GM23248 (cell line): ENCODE results near the gene SEMA6A. TPM values are rescaled to one million over a fixed set of nuclear protein-coding genes. Genes with fewer than 3 reads are reported as not detected.

Experiments
- DNase-seq: peaks from one replicate; pipeline ENCODE4 v3.0.0-alpha.2; 2015
- H2AFZ ChIP-seq: fragments of 200-600 bp; sonication (generic); 2 replicates; pipeline ENCODE4 v1.6.1; 2016; ENCODE audit warnings: antibody characterized with exemption
- H3F3A ChIP-seq: fragments of 200-600 bp; sonication (generic); 2 replicates; pipeline ENCODE4 v1.6.1; 2016; ENCODE audit warnings: mild to moderate bottlenecking, antibody characterized with exemption, mixed run types; ENCODE audit not compliant: insufficient read depth
- H3K27ac ChIP-seq: fragments of 200-600 bp; sonication (generic); 2 replicates; pipeline ENCODE4 v1.5.1; 2016; ENCODE audit warnings: mild to moderate bottlenecking
- H3K27me3 ChIP-seq: fragments of 200-600 bp; sonication (generic); replicated peaks from 2 replicates; pipeline ENCODE4 v1.6.1; 2016; ENCODE audit warnings: mild to moderate bottlenecking; ENCODE audit not compliant: insufficient read depth
- H3K36me3 ChIP-seq: fragments of 200-600 bp; sonication (generic); 2 replicates; pipeline ENCODE4 v1.6.1; 2016; ENCODE audit warnings: low read depth, mild to moderate bottlenecking
- H3K4me1 ChIP-seq: fragments of 200-600 bp; sonication (generic); 2 replicates; pipeline ENCODE4 v1.6.1; 2016; ENCODE audit warnings: mild to moderate bottlenecking; ENCODE audit not compliant: insufficient read depth
- H3K4me2 ChIP-seq: fragments of 200-600 bp; sonication (generic); one replicate; pipeline ENCODE4 v1.6.1; 2016; ENCODE audit warnings: mild to moderate bottlenecking; ENCODE audit not compliant: unreplicated experiment
- H3K4me3 ChIP-seq: fragments of 200-600 bp; sonication (generic); 2 replicates; pipeline ENCODE4 v1.5.1; 2016; ENCODE audit warnings: mild to moderate bottlenecking
- H3K79me2 ChIP-seq: fragments of 200-600 bp; sonication (generic); 2 replicates; pipeline ENCODE4 v1.6.1; 2016; ENCODE audit warnings: mild to moderate bottlenecking; ENCODE audit not compliant: insufficient read depth
- H3K9ac ChIP-seq: fragments of 200-600 bp; sonication (generic); 2 replicates; pipeline ENCODE4 v1.6.1; 2016; ENCODE audit warnings: mild to moderate bottlenecking
- H3K9me2 ChIP-seq: fragments of 200-600 bp; sonication (generic); 2 replicates; pipeline ENCODE4 v1.6.1; 2016; ENCODE audit warnings: mixed run types, mild to moderate bottlenecking, moderate library complexity; ENCODE audit not compliant: insufficient read depth
- H3K9me3 ChIP-seq: fragments of 200-600 bp; sonication (generic); one replicate; pipeline ENCODE4 v1.6.1; 2017; ENCODE audit warnings: low read depth
- H4K20me1 ChIP-seq: fragments of 200-600 bp; sonication (generic); 2 replicates; pipeline ENCODE4 v1.6.0; 2016; ENCODE audit not compliant: insufficient read depth
- EZH2 ChIP-seq: fragments of 200-600 bp; sonication (generic); IDR thresholded peaks from 2 replicates; pipeline ENCODE4 v1.6.1; 2018; ENCODE audit warnings: antibody characterized with exemption, mild to moderate bottlenecking; ENCODE audit not compliant: insufficient read depth, poor library complexity, severe bottlenecking
- EZH2phosphoT487 ChIP-seq: fragments of 200-600 bp; sonication (generic); IDR thresholded peaks from 2 replicates; pipeline ENCODE4 v1.6.1; 2018; ENCODE audit warnings: antibody characterized with exemption, moderate library complexity, mild to moderate bottlenecking, low read depth; ENCODE audit not compliant: insufficient read depth
- WGBS, 2 experiments: methylation state at CpG; one replicate each; pipeline ENCODE4 v1.1.6; 2015 to 2017; ENCODE audit warnings: low lambda C conversion rate in 2 of 2, low coverage in 1 of 2; ENCODE audit errors: missing lambda C conversion rate in 2 of 2; 5-methylcytosine and 5-hydroxymethylcytosine counted together
- in situ Hi-C: fragments of 300-500 bp; cut with MboI; formaldehyde crosslinking; loops from 2 replicates; pipeline ENCODE4 v1.15.0; 2020
- polyA plus RNA-seq: library from polyadenylated mRNA; unstranded; fragments of >200 nt; fragmentation: Nextera tagmentation; extraction: Ambion mirVana; gene quantifications from 2 replicates; pipeline ENCODE4 v1.2.1, GENCODE V29; 2016
- total RNA-seq: library from RNA; depleted of rRNA; stranded (reverse); fragments of >200 nt; shearing (Covaris generic); gene quantifications from 2 replicates; pipeline ENCODE4 v1.2.3, GENCODE V29; 2014

SEMA6A gene
- total and polyA plus RNA-seq, 2 experiments from 2014 or later, result under 0.01 to 0.79 TPM

- Histone ChIP-seq H3K4me1 (no peaks in the 10 kb centered on the region), H3K9me3 (no peaks in the 10 kb centered on the region), H3K27ac (no peak overlapping the region), H3K4me2 (no peak overlapping the region), H3F3A (no peaks in the 10 kb centered on the region), H3K79me2 (no peaks in the 10 kb centered on the region), H4K20me1 (no peaks in the 10 kb centered on the region), H3K36me3 (no peaks in the 10 kb centered on the region), H2AFZ (no peak overlapping the region), H3K27me3 (no peaks in the 10 kb centered on the region), H3K9me2 (no peaks in the 10 kb centered on the region), H3K4me3 (no peak overlapping the region), H3K9ac (no peak overlapping the region)
- TF ChIP-seq EZH2 (no peak), EZH2phosphoT487 (no peak)
- 86 to 91% methylated on average over 6 of the region's 6 CpGs for WGBS, 2 experiments
- in situ Hi-C loops, result no loop called here
- no peak for DNase-seq
Measured at GRCh38 chr5:116437351-116437705, 137.3 kb downstream of the SEMA6A start.

- 86 to 91% methylated on average over 5 of the region's 5 CpGs for WGBS, 2 experiments
- no peak overlapping the region for H3K27ac ChIP-seq
- DNase-seq, result no peak
- in situ Hi-C loops, result no loop called here
- no peaks in the 10 kb centered on the region for H3K79me2 ChIP-seq
- H3K36me3 ChIP-seq, result no peaks in the 10 kb centered on the region
- H3F3A ChIP-seq, result no peaks in the 10 kb centered on the region
- no peaks in the 10 kb centered on the region for H3K9me3 ChIP-seq
- no peaks in the 10 kb centered on the region for H3K27me3 ChIP-seq
- no peak for TF ChIP-seq EZH2phosphoT487
- no peak for TF ChIP-seq EZH2
- H2AFZ ChIP-seq, result no peak overlapping the region
- H3K9ac ChIP-seq, result no peak overlapping the region
- no peaks in the 10 kb centered on the region for H3K4me1 ChIP-seq
- no peaks in the 10 kb centered on the region for H4K20me1 ChIP-seq
- H3K4me2 ChIP-seq, result no peak overlapping the region
- no peaks in the 10 kb centered on the region for H3K9me2 ChIP-seq
- H3K4me3 ChIP-seq, result no peak overlapping the region
Measured at GRCh38 chr5:116436674-116437350, 137.8 kb downstream of the SEMA6A start.

- Histone ChIP-seq H3K4me3 (no peak overlapping the region), H3K27me3 (no peaks in the 10 kb centered on the region), H3K36me3 (no peaks in the 10 kb centered on the region), H3K27ac (no peak overlapping the region), H3K4me2 (no peak overlapping the region), H4K20me1 (no peaks in the 10 kb centered on the region), H3K9me2 (no peaks in the 10 kb centered on the region), H2AFZ (no peak overlapping the region), H3F3A (no peaks in the 10 kb centered on the region), H3K9me3 (no peaks in the 10 kb centered on the region), H3K79me2 (no peaks in the 10 kb centered on the region), H3K9ac (no peak overlapping the region), H3K4me1 (no peaks in the 10 kb centered on the region)
- DNase-seq, result no peak
- no peak for TF ChIP-seq EZH2
- TF ChIP-seq EZH2phosphoT487, result no peak
- in situ Hi-C loops, result no loop called here
- WGBS, 2 experiments, result 51% methylated on average over 2 of the region's 2 CpGs
Measured at GRCh38 chr5:116428966-116429365, 145.7 kb downstream of the SEMA6A start.

- Histone ChIP-seq H3K9me2 (no peaks in the 10 kb centered on the region), H3K9ac (no peak overlapping the region), H3K36me3 (no peaks in the 10 kb centered on the region), H2AFZ (no peak overlapping the region), H4K20me1 (no peaks in the 10 kb centered on the region), H3K4me1 (no peaks in the 10 kb centered on the region), H3K4me2 (no peak overlapping the region), H3F3A (no peaks in the 10 kb centered on the region), H3K9me3 (no peaks in the 10 kb centered on the region), H3K4me3 (no peak overlapping the region), H3K27ac (no peak overlapping the region), H3K27me3 (no peaks in the 10 kb centered on the region), H3K79me2 (no peaks in the 10 kb centered on the region)
- no peak for DNase-seq
- TF ChIP-seq EZH2 (no peak), EZH2phosphoT487 (no peak)
- WGBS, 2 experiments, result 88 to 98% methylated on average over 2 of the region's 2 CpGs
- in situ Hi-C loops, result no loop called here
Measured at GRCh38 chr5:116428413-116428812, 146.2 kb downstream of the SEMA6A start.
